Stimulated activated CD8-positive, alpha-beta memory T cell treated with anti-CD3 and anti-CD28 coated beads, Interleukin-7, amount 100 ng/mL, for 24 hours (primary cell): Measurements from ENCODE around the gene DNAJA2.

Source experiments
- DNase-seq: peaks from one replicate; pipeline ENCODE4 v3.0.0-alpha.2; 2020; ENCODE audit warnings: low read depth

Gene DNAJA2

GRCh38 chr16:46926470-46927225 lies 46.8 kb downstream of the DNAJA2 start:
- DNase-seq: no peak

- DNase-seq: no peak
These were observed 49.1 kb downstream of the DNAJA2 start for GRCh38 chr16:46924402-46924801.

GRCh38 chr16:46923513-46924295 lies 49.8 kb downstream of the DNAJA2 start:
- DNase-seq: no peak

DNA sequence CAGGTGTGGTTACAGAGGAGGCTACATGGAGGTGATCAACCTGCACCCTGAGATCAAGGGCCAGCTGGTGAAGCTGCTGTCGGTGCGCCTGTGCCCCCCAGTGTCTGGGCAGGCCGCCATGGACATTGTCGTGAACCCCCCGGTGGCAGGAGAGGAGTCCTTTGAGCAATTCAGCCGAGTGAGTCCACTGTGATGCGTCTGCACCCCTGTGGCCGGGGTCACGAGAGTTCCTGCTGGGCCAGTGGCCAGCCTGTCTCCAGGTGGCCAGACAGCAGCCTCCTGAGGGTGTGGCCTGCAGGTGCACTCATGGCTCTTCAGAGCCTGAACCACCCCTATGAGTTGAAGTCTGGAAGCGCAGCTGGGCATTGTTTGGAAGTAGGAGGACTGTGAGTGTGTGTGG lies 51.2 kb downstream of the DNAJA2 start:
- DNase-seq: no peak

- no peak for DNase-seq
These were observed 52.9 kb downstream of the DNAJA2 start for GRCh38 chr16:46920402-46921068.

DNA sequence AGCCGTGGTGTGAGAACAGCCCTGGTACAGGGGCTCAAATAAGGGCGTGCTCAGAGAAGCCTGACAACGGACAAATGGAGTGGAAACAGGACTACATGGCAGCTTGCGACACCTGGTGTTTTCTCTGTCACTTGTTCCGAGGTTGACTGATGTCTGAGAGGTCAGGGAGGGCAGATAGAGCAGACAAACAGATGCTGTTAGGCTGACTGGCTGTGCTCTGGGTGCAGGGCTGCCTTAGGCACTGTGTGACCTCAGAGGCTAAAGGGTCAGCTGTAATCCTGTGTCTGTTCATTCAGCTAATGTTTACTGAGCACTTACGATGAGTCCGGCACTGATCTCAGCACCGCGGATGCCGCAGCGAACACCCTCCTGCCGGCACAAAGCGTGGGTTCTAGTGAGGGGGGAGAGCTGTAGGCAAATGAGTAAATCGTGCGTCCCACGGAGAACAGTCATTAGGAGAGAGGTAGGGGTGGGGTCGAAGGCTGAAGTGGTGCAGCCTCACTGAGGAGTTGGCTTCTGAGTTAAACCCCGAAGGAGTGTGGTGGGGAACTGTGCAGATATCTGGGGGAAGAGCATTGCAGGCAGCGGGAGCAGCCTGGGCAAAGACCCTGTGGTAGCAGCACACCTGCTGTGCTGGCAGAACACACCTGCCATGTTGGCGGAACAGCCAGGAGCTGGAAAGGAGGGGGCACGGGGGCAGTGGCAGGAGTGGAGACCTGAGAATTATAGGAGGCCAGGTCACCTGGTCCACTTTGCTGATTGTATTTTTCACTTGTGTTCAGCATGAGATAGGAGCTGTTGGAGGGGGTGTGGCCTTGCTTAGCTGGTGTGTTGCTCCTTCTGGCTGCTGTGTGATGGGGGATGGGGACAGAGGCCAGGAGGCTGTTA lies 54.3 kb downstream of the DNAJA2 start:
- no peak for DNase-seq

DNA sequence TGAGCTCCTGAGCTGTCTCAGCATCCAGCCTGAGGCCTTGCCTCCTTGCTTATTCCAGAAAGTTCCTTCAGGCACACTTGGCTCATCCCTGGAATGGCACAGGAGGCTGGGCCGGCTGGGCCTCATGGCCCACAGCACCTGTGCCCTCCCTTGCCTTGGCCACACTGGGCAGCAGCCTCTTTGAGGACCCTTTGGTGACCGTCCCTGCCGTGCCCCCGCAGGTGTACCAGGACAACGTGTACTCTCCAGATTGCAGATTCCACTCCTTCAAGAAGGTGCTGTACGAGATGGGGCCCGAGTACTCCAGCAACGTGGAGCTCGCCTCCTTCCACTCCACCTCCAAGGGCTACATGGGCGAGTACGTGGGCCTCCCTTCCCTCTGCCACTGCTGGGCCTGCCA lies 55.1 kb downstream of the DNAJA2 start:
- no peak for DNase-seq

GRCh38 chr16:46916980-46917379 lies 56.5 kb downstream of the DNAJA2 start:
- no peak for DNase-seq

- no peak for DNase-seq
These were observed 57.9 kb downstream of the DNAJA2 start for GRCh38 chr16:46915483-46916025.

DNA sequence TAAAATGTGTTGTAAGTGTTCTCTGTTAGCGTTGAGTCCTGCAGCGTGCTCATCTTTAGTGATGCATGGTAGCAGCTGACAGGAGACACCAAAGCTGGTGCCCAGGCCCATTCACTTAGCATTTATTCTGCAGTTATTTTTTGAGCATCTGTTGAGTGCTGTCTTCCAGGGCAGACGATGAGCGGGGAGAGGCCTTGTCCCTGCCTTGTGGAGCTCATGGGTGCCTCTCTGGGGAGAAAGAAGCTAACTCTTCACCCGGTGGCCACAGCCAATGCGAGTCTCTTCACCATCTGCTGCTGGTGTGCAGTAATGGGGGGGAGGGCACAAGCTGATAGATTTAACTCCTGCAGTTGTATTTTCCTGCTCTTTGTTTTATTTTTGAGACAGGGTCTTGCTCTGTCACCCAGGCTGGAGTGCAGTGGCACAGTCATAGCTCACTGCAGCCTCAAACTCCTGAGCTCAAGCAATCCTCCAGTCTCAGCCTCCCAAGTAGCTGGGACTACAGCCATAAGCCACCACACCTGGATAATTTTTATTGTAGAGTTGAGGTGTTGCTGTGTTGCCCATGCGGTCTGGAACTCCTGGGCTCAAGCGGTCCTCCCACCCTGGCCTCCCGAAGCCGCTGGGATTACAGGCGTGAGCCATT lies 58.8 kb downstream of the DNAJA2 start:
- no peak for DNase-seq

GRCh38 chr16:46911650-46912049 lies 61.8 kb downstream of the DNAJA2 start:
- no peak for DNase-seq

GRCh38 chr16:46911038-46911437 lies 62.4 kb downstream of the DNAJA2 start:
- no peak for DNase-seq

DNA sequence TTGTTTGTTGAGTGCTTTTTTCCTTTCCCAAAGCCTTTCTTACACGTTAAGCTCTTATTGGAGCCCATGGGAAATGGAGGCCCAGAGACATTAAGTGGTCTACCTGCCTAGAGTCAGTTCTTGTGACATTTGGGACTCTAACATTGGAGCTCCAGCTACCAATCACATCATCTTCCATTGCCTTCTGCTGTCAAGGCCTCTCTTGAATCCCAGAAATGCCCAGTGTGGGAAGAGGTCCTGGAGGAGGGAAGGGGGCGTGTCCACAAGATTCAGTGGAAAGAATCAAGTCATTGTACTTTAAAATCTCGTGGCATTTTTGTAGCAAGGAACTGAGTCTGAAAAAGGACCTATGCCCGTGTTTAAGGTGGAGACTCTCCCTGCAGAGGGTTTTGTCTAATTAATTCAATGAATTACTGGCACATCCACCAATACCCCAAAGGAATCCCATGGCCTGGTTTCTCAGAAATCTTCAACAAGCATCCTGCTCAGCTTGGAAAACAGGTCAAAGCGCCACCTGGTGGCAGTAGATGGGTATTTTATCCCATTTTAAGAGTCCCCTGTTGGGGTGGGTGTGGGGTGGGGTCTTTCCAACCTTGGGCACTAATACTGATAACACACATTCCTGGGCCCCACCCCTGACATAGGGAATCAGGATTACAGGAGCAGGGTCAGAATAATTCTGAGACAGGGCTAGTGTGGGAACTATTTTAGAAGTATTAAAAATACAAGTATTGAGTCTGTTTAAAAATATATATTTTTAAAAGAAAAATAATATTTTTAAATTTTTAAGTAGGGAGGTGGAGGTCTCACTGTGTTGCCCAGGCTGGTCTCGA lies 64.7 kb downstream of the DNAJA2 start:
- DNase-seq: peak; percentile 28

- no peak for DNase-seq
These were observed 66.3 kb downstream of the DNAJA2 start for GRCh38 chr16:46907061-46907774.

- DNase-seq: no peak
These were observed 67.0 kb downstream of the DNAJA2 start for GRCh38 chr16:46906360-46907060.
